ENCODE results near the gene COL4A2. TPM values are rescaled to one million over a fixed set of nuclear protein-coding genes. Genes with fewer than 3 reads are reported as not detected.

Gene COL4A2
- total RNA-seq, 1 experiment from 2014 or later: 1.6 TPM

- intact Hi-C loops (cut with micrococcal nuclease): no loop called here
- BruUV-seq (replicated peaks): no TSS peak
Measured at GRCh38 chr13:110331362-110331761, 24.3 kb downstream of the COL4A2 start.

More at GRCh38 chr13:110331362-110331761, 24.3 kb downstream of the COL4A2 start:
- no peaks in the 10 kb centered on the region for H3K27me3 ChIP-seq (ENCODE audit: insufficient read depth, low read length)
- no peak overlapping the region for H2AFZ ChIP-seq (ENCODE audit: low read depth, low read length, poor library complexity, severe bottlenecking)
- no peaks in the 10 kb centered on the region for H3K36me3 ChIP-seq (ENCODE audit: control insufficient read depth in 1 of 2, insufficient read depth in 2 of 2, low read length in 2 of 2)
- H3K9me3 ChIP-seq (ENCODE audit: control insufficient read depth in 1 of 2, insufficient read depth in 1 of 2, low read depth in 1 of 2, low read length in 2 of 2): no peaks in the 10 kb centered on the region
- H3K4me1 ChIP-seq (ENCODE audit: control insufficient read depth in 1 of 2, insufficient read depth in 2 of 2, low read length in 2 of 2): no peaks in the 10 kb centered on the region; a peak in 1 of 4 replicates
- H3K9me2 ChIP-seq (ENCODE audit: insufficient read depth): no peaks in the 10 kb centered on the region
- DNase-seq (ENCODE audit: low read depth, low spot score) (no peak), ATAC-seq (no peak)
- TF ChIP-seq JUND (IDR thresholded peaks at IDR 0.05) (no peak), EGR1 (IDR thresholded peaks at IDR 0.05; ENCODE audit: low read depth) (no peak), CBX3 (IDR thresholded peaks at IDR 0.05; ENCODE audit: low read depth) (no peak), MAX (IDR thresholded peaks at IDR 0.05) (no peak), ZBTB33 (IDR thresholded peaks at IDR 0.05; ENCODE audit: extremely low read depth, insufficient replicate concordance, low read length) (no peak), CEBPB (IDR thresholded peaks at IDR 0.05; ENCODE audit: low read depth) (no peak), CTCF (IDR thresholded peaks at IDR 0.05 in 2 of 3, conservative IDR thresholded peaks at IDR 0.05 in 1 of 3; ENCODE audit: borderline replicate concordance in 1 of 3, insufficient read depth in 1 of 3, low read depth in 2 of 3, low read length in 2 of 3) (no peak), SIN3A (IDR thresholded peaks at IDR 0.05; ENCODE audit: low read depth) (no peak), SRF (IDR thresholded peaks at IDR 0.05; ENCODE audit: low read depth) (no peak), ZFX (IDR thresholded peaks at IDR 0.05) (no peak), SP1 (IDR thresholded peaks at IDR 0.05; ENCODE audit: low read depth) (no peak), REST (IDR thresholded peaks at IDR 0.05; ENCODE audit: low read depth) (no peak), EZH2phosphoT487 (IDR thresholded peaks at IDR 0.05; ENCODE audit: borderline replicate concordance) (no peak)
- ChIA-PET CTCF (no interaction called here), POLR2A (no interaction called here), RAD21 (ENCODE audit: low non-redundant PET in 1 of 2, low total read pairs in 2 of 2, uncharacterized antibody in 2 of 2, unreplicated experiment in 2 of 2) (no interaction called here)
- no peak overlapping the region for H3K27ac ChIP-seq (ENCODE audit: low read depth, low read length)
- H3K4me2 ChIP-seq (ENCODE audit: low read length): no peak overlapping the region
- no peak overlapping the region for H3K9ac ChIP-seq (ENCODE audit: low read length)
- no peaks in the 10 kb centered on the region for H4K20me1 ChIP-seq (ENCODE audit: insufficient read depth)
- H3K79me2 ChIP-seq (ENCODE audit: insufficient read depth, low read length): no peaks in the 10 kb centered on the region
- no peak overlapping the region for H3K4me3 ChIP-seq (replicated peaks in 1 of 2; ENCODE audit: low read depth in 1 of 2, low read length in 2 of 2)
